H1 (cell line): ENCODE results near the gene BCKDHA. TPM values are rescaled to one million over a fixed set of nuclear protein-coding genes. Genes with fewer than 3 reads are reported as not detected.

Experiments used
- CTCF ChIA-PET: fragments of 300-600 bp; sonication (Branson Sonifier 250); formaldehyde crosslinking; loops from one replicate; lab custom pipeline; 2021; ENCODE audit not compliant: partially characterized antibody; lab: Charles Lee
- POLR2A ChIA-PET: fragments of 300-600 bp; sonication (Branson Sonifier 250); formaldehyde crosslinking; loops from one replicate; lab custom pipeline; 2021; ENCODE audit warnings: inconsistent platforms; ENCODE audit not compliant: partially characterized antibody; lab: Charles Lee
- DNase-seq, 2 experiments: peaks; one replicate each; pipeline versions ENCODE4 v3.0.0 to v3.0.0-alpha.2; 2010 to 2022; ENCODE audit warnings: low spot score in 2 of 2, low read depth in 1 of 2, mixed read lengths in 1 of 2
- FAIRE-seq: peaks from 2 replicates; lab custom pipeline; 2011; peaks lifted over from hg19 to GRCh38; lab: Jason Lieb, UNC
- H2AFZ ChIP-seq: 2 replicates; pipeline ENCODE4 v1.8.1; 2012; ENCODE audit warnings: low read length, inconsistent platforms
- H2AK5ac ChIP-seq: 2 replicates; pipeline ENCODE4 v1.6.1; 2013; ENCODE audit warnings: low read depth, low read length
- H2BK120ac ChIP-seq: replicated peaks from 2 replicates; pipeline ENCODE3; 2013; ENCODE audit warnings: low read depth, low read length, inconsistent platforms
- H2BK12ac ChIP-seq: 2 replicates; pipeline ENCODE4 v1.6.1; 2013; ENCODE audit warnings: low read depth, low read length
- H2BK15ac ChIP-seq: 2 replicates; pipeline ENCODE4 v1.6.1; 2013; ENCODE audit warnings: low read length
- H2BK20ac ChIP-seq: 2 replicates; pipeline ENCODE4 v1.6.1; 2013; ENCODE audit warnings: low read length
- H2BK5ac ChIP-seq: 2 replicates; pipeline ENCODE4 v1.6.1; 2013; ENCODE audit warnings: low read depth, low read length
- H3K14ac ChIP-seq: 2 replicates; pipeline ENCODE4 v1.6.1; 2013; ENCODE audit warnings: inconsistent platforms; ENCODE audit not compliant: insufficient read length
- H3K18ac ChIP-seq: 2 replicates; pipeline ENCODE4 v1.6.1; 2013; ENCODE audit warnings: low read length; ENCODE audit errors: extremely low read depth
- H3K23ac ChIP-seq: 2 replicates; pipeline ENCODE4 v1.6.1; 2013; ENCODE audit warnings: inconsistent platforms; ENCODE audit not compliant: insufficient read length
- H3K23me2 ChIP-seq: 2 replicates; pipeline ENCODE4 v1.6.1; 2013; ENCODE audit warnings: low read depth, low read length
- H3K27ac ChIP-seq: 2 replicates; pipeline ENCODE4 v1.6.1; 2011; ENCODE audit warnings: low read depth, low read length, inconsistent platforms
- H3K27me3 ChIP-seq, 4 experiments: replicated peaks in 1 of 4; 1 replicate in 1 of 4; 2 replicates in 3 of 4; pipeline versions ENCODE4 v1.6.1 to v1.8.1; 2011 to 2013; ENCODE audit warnings: low read length in 3 of 4, mild to moderate bottlenecking in 3 of 4, inconsistent platforms in 2 of 4, mixed read lengths in 2 of 4, moderate library complexity in 1 of 4; ENCODE audit not compliant: control insufficient read depth in 3 of 4, insufficient read depth in 3 of 4; ENCODE audit errors: extremely low read depth in 1 of 4
- H3K36me3 ChIP-seq, 4 experiments: 2 replicates each; pipeline versions ENCODE4 v1.6.1 to v1.8.1; 2011 to 2013; ENCODE audit warnings: mild to moderate bottlenecking in 4 of 4, low read length in 3 of 4, moderate library complexity in 2 of 4, control low read depth in 1 of 4, inconsistent platforms in 1 of 4; ENCODE audit not compliant: insufficient read depth in 4 of 4, control insufficient read depth in 2 of 4
- H3K4ac ChIP-seq: replicated peaks from 2 replicates; pipeline ENCODE3; 2013; ENCODE audit warnings: low read length, low read depth, mixed read lengths, inconsistent platforms; ENCODE audit not compliant: insufficient read length
- H3K4me1 ChIP-seq, 4 experiments: replicated peaks in 1 of 4; 1 replicate in 1 of 4; 2 replicates in 3 of 4; pipeline versions ENCODE4 v1.6.1 to v1.8.1; 2011 to 2013; ENCODE audit warnings: low read length in 3 of 4, inconsistent platforms in 2 of 4, mixed read lengths in 1 of 4; ENCODE audit not compliant: insufficient read depth in 4 of 4, control insufficient read depth in 3 of 4
- H3K4me2 ChIP-seq, 2 experiments: 2 replicates each; pipeline versions ENCODE4 v1.6.1 to v1.8.1; 2011 to 2013; ENCODE audit warnings: low read depth in 2 of 2, low read length in 2 of 2, control low read depth in 1 of 2, inconsistent platforms in 1 of 2, mild to moderate bottlenecking in 1 of 2; ENCODE audit not compliant: insufficient read depth in 1 of 2
- H3K4me3 ChIP-seq, 4 experiments: fragments of 200-600, 300-600 bp in 1 of 4; sonication (generic), shearing (Covaris generic), sonication (Bioruptor Twin) in 1 of 4; 2 replicates each; pipeline versions ENCODE4 v1.5.1 to v1.8.1; 2011 to 2016; ENCODE audit warnings: low read length in 4 of 4, low read depth in 3 of 4, control low read depth in 2 of 4, inconsistent platforms in 2 of 4, mild to moderate bottlenecking in 2 of 4, mixed read lengths in 1 of 4, moderate library complexity in 1 of 4; ENCODE audit not compliant: insufficient read depth in 2 of 4; ENCODE audit errors: extremely low read depth in 1 of 4
- H3K56ac ChIP-seq: replicated peaks from 2 replicates; pipeline ENCODE3; 2013; ENCODE audit warnings: low read depth, mild to moderate bottlenecking, mixed read lengths, low read length, inconsistent platforms; ENCODE audit not compliant: insufficient read length
- H3K79me1 ChIP-seq: 2 replicates; pipeline ENCODE4 v1.6.1; 2013; ENCODE audit warnings: low read depth, low read length, control low read depth
- H3K79me2 ChIP-seq, 2 experiments: 2 replicates each; pipeline versions ENCODE4 v1.6.1 to v1.8.1; 2012 to 2013; ENCODE audit warnings: low read length in 2 of 2, mild to moderate bottlenecking in 2 of 2, inconsistent platforms in 1 of 2; ENCODE audit not compliant: insufficient read depth in 2 of 2, control insufficient read depth in 1 of 2
- H3K9ac ChIP-seq, 4 experiments: replicated peaks in 1 of 4; 1 replicate in 1 of 4; 2 replicates in 3 of 4; pipeline versions ENCODE4 v1.6.1 to v1.8.1; 2011 to 2013; ENCODE audit warnings: low read depth in 3 of 4, low read length in 3 of 4, control low read depth in 2 of 4, mild to moderate bottlenecking in 2 of 4, moderate library complexity in 2 of 4, inconsistent platforms in 1 of 4; ENCODE audit errors: extremely low read depth in 1 of 4
- H3K9me3 ChIP-seq, 2 experiments: 2 replicates each; pipeline versions ENCODE4 v1.6.1 to v1.8.1; 2012 to 2013; ENCODE audit warnings: mild to moderate bottlenecking in 2 of 2, moderate library complexity in 2 of 2, control low read depth in 1 of 2, inconsistent platforms in 1 of 2, low read depth in 1 of 2, low read length in 1 of 2, mixed read lengths in 1 of 2; ENCODE audit not compliant: insufficient read depth in 2 of 2
- H4K20me1 ChIP-seq, 2 experiments: replicated peaks in 1 of 2; 2 replicates each; pipeline versions ENCODE3 to v1.8.1; 2011 to 2013; ENCODE audit warnings: inconsistent platforms in 2 of 2, low read length in 2 of 2, mild to moderate bottlenecking in 1 of 2; ENCODE audit not compliant: insufficient read depth in 2 of 2, control insufficient read depth in 1 of 2
- H4K5ac ChIP-seq: 2 replicates; pipeline ENCODE4 v1.6.1; 2013; ENCODE audit warnings: low read length, low read depth, mixed read lengths, inconsistent platforms; ENCODE audit not compliant: insufficient read length
- H4K8ac ChIP-seq: 2 replicates; pipeline ENCODE4 v1.8.0; 2013; ENCODE audit warnings: mild to moderate bottlenecking, moderate library complexity, low read length, inconsistent platforms; ENCODE audit not compliant: insufficient read depth; ENCODE audit errors: extremely low read depth
- H4K91ac ChIP-seq: replicated peaks from 2 replicates; pipeline ENCODE3; 2013; ENCODE audit warnings: low read length, mixed read lengths, inconsistent platforms; ENCODE audit not compliant: insufficient read length
- CTCF ChIP-seq, 3 experiments: IDR thresholded peaks; 1 replicate in 2 of 3; 2 replicates in 1 of 3; pipeline versions ENCODE4 v1.5.1 to v1.6.1; 2011; ENCODE audit warnings: low read length in 3 of 3, mild to moderate bottlenecking in 3 of 3, inconsistent platforms in 2 of 3, low read depth in 1 of 3, moderate library complexity in 1 of 3; ENCODE audit not compliant: insufficient read depth in 1 of 3; ENCODE audit errors: control extremely low read depth in 1 of 3
- NANOG ChIP-seq: IDR thresholded peaks from 2 replicates; pipeline ENCODE4 v1.6.1; 2011; ENCODE audit warnings: low read length, low read depth, mild to moderate bottlenecking, inconsistent platforms; ENCODE audit not compliant: insufficient read depth, poor library complexity, severe bottlenecking
- WGBS, 2 experiments: shearing (Covaris generic) in 1 of 2; methylation state at CpG; one replicate each; pipeline versions ENCODE4 v1.1.6 to v1.1.7; 2013 to 2015; ENCODE audit warnings: low lambda C conversion rate in 2 of 2, mixed read lengths in 2 of 2, inconsistent platforms in 1 of 2, low coverage in 1 of 2, missing lambda C conversion rate in 1 of 2; ENCODE audit not compliant: insufficient replicate concordance in 2 of 2, insufficient coverage in 1 of 2, insufficient read length in 1 of 2; ENCODE audit errors: extremely low coverage in 1 of 2, missing lambda C conversion rate in 1 of 2; 5-methylcytosine and 5-hydroxymethylcytosine counted together
- polyA plus RNA-seq, 7 experiments: library from polyadenylated mRNA; depleted of rRNA in 3 of 7; stranded (reverse) in 5 of 7; unstranded in 2 of 7; fragments of >200 nt in 5 of 7; fragments of 200-250 nt in 2 of 7; gene quantifications; 1 replicate in 5 of 7; 2 replicates in 1 of 7; 4 replicates in 1 of 7; pipeline versions ENCODE4 v1.2.1 to v1.2.3, GENCODE V29; 2011 to 2013; ENCODE audit warnings: missing spikeins in 2 of 7, mixed read lengths in 2 of 7
- total RNA-seq: library from RNA; stranded (reverse); fragmentation: NEBNext Ultra II Directional; extraction: Animal tissue kit (Norgen Biotek cat#: 25700); gene quantifications from 2 replicates; pipeline ENCODE4 v1.2.1, GENCODE V29; 2021

Gene BCKDHA
- total and polyA plus RNA-seq, 2 of the 8 experiments (the other 6 are each of a cell fraction or from before 2014, with no cell fraction given), result 14.2 to 69.6 TPM

GRCh38 chr19:41452584-41453275, 55.1 kb downstream of the BCKDHA start:
- 69% methylated on average over 6 of the region's 6 CpGs; no CpG with 5 or more reads in 1 of the 2 experiments for WGBS, 2 experiments
- Histone ChIP-seq H4K8ac (no peak overlapping the region), H2AK5ac (no peak overlapping the region), H3K4me1 (no peaks in the 10 kb centered on the region), H3K4me3 (no peak overlapping the region), H2BK20ac (no peak overlapping the region), H2AFZ (no peak overlapping the region), H3K23me2 (no peaks in the 10 kb centered on the region), H3K36me3 (no peaks in the 10 kb centered on the region), H4K5ac (no peak overlapping the region), H3K56ac (no peak overlapping the region), H4K91ac (no peak overlapping the region), H3K79me1 (no peaks in the 10 kb centered on the region), H3K14ac (no peak overlapping the region), H2BK120ac (no peak overlapping the region), H4K20me1 (no peaks in the 10 kb centered on the region), H2BK12ac (no peak overlapping the region), H2BK5ac (no peak overlapping the region), H3K4ac (no peak overlapping the region), H3K4me2 (no peak overlapping the region), H3K27me3 (no peaks in the 10 kb centered on the region), H3K23ac (no peak overlapping the region), H3K79me2 (no peaks in the 10 kb centered on the region), H3K9me3 (peaks cover 3 to 14% of the 10 kb centered on the region in 2 experiments; a peak in 3 of 4 replicates), H3K27ac (no peak overlapping the region), H2BK15ac (no peak overlapping the region), H3K9ac (no peak overlapping the region), H3K18ac (no peak overlapping the region)
- ChIA-PET POLR2A (no interaction called here), CTCF (interaction anchor here (0.8 to 20.4 kb wide), 3 partner anchors 10 to 384 kb away, joined by 3 to 364 read pairs (median 5); partner anchors contain the start of gene ERICH4)
- TF ChIP-seq NANOG (no peak), CTCF (IDR thresholded peaks at IDR 0.05; ENCODE audit: control extremely low read depth in 1 of 3, insufficient read depth in 1 of 3, low read depth in 1 of 3, low read length in 3 of 3) (peak in 1 of 3 experiments; percentile 5; a peak in 2 of 4 replicates)
- no peak for DNase-seq
- FAIRE-seq, result no peak
